CD14-positive monocyte (primary cell): ENCODE measurements around the gene HECTD4. TPM values are rescaled to one million over a fixed set of nuclear protein-coding genes. Genes with fewer than 3 reads are reported as not detected.

Experiments
- DNase-seq, 3 donors: peaks; one replicate each; pipeline ENCODE4 v3.0.0-alpha.2; 2011 to 2022
- H2AFZ ChIP-seq: 2 replicates; pipeline ENCODE4 v1.6.0; 2012; ENCODE audit warnings: mild to moderate bottlenecking, low read depth, low read length, inconsistent platforms; ENCODE audit not compliant: insufficient read depth, poor library complexity, severe bottlenecking
- H3K27ac ChIP-seq, 2 donors: 1 replicate in 1 of 2; 2 replicates in 1 of 2; pipeline ENCODE4 v1.5.1; 2012 to 2013; ENCODE audit warnings: low read length in 2 of 2, control low read depth in 1 of 2, inconsistent platforms in 1 of 2, low read depth in 1 of 2, mild to moderate bottlenecking in 1 of 2
- H3K27me3 ChIP-seq, 2 donors: one replicate each; pipeline versions ENCODE4 v1.6.0 to v1.6.1; 2011 to 2013; ENCODE audit warnings: low read length in 2 of 2; ENCODE audit not compliant: control insufficient read depth in 2 of 2, insufficient read depth in 2 of 2
- H3K36me3 ChIP-seq, 2 donors: replicated peaks in 1 of 2; 1 replicate in 1 of 2; 2 replicates in 1 of 2; pipeline versions ENCODE4 v1.5.1 to v1.6.1; 2012 to 2013; ENCODE audit warnings: low read length in 2 of 2, control low read depth in 1 of 2, inconsistent platforms in 1 of 2, mild to moderate bottlenecking in 1 of 2; ENCODE audit not compliant: insufficient read depth in 2 of 2, control insufficient read depth in 1 of 2
- H3K4me1 ChIP-seq, 2 donors: 1 replicate in 1 of 2; 2 replicates in 1 of 2; pipeline versions ENCODE4 v1.5.1 to v1.6.1; 2012 to 2013; ENCODE audit warnings: low read length in 2 of 2, control low read depth in 1 of 2, inconsistent platforms in 1 of 2, mild to moderate bottlenecking in 1 of 2, moderate library complexity in 1 of 2; ENCODE audit not compliant: insufficient read depth in 2 of 2, control insufficient read depth in 1 of 2
- H3K4me2 ChIP-seq: replicated peaks from 2 replicates; pipeline ENCODE3; 2012; ENCODE audit warnings: low read length, moderate library complexity, mild to moderate bottlenecking; ENCODE audit not compliant: poor library complexity, severe bottlenecking; ENCODE audit errors: extremely low read depth
- H3K4me3 ChIP-seq, 3 experiments: fragments of 200-600 bp in 1 of 3; sonication (generic) in 1 of 3; replicated peaks in 1 of 3; 1 replicate in 2 of 3; 2 replicates in 1 of 3; pipeline ENCODE4 v1.5.1; 2011 to 2013; ENCODE audit warnings: low read length in 3 of 3, mild to moderate bottlenecking in 3 of 3, control low read depth in 2 of 3, low read depth in 2 of 3, inconsistent platforms in 1 of 3, moderate library complexity in 1 of 3
- H3K79me2 ChIP-seq: 2 replicates; pipeline ENCODE4 v1.6.0; 2012; ENCODE audit warnings: mild to moderate bottlenecking, control low read depth, inconsistent platforms, low read length, moderate library complexity; ENCODE audit not compliant: insufficient read depth
- H3K9ac ChIP-seq: 2 replicates; pipeline ENCODE4 v1.6.0; 2017; ENCODE audit warnings: low read length, mild to moderate bottlenecking; ENCODE audit not compliant: insufficient read depth, poor library complexity, severe bottlenecking
- H3K9me3 ChIP-seq, 2 donors: replicated peaks in 1 of 2; 1 replicate in 1 of 2; 2 replicates in 1 of 2; pipeline versions ENCODE4 v1.5.1 to v1.6.1; 2012 to 2013; ENCODE audit warnings: low read length in 2 of 2, control low read depth in 1 of 2; ENCODE audit not compliant: control insufficient read depth in 1 of 2, insufficient read depth in 1 of 2
- H4K20me1 ChIP-seq: 2 replicates; pipeline ENCODE4 v1.6.0; 2012; ENCODE audit warnings: mild to moderate bottlenecking, low read length, control low read depth, moderate library complexity; ENCODE audit not compliant: insufficient read depth
- H3K27ac Mint-ChIP-seq, 7 donors: one replicate each; pipeline ENCODE4 v1.8.0; 2020; ENCODE audit warnings: mild to moderate bottlenecking in 7 of 7, mixed read lengths in 7 of 7, moderate library complexity in 6 of 7, inconsistent platforms in 2 of 7
- H3K27me3 Mint-ChIP-seq, 3 donors: one replicate each; pipeline ENCODE4 v1.8.0; 2021 to 2022; ENCODE audit warnings: low read depth in 3 of 3, mild to moderate bottlenecking in 3 of 3, mixed read lengths in 3 of 3, moderate library complexity in 3 of 3, inconsistent platforms in 1 of 3
- H3K36me3 Mint-ChIP-seq, 2 donors: one replicate each; pipeline ENCODE4 v1.8.0; 2020; ENCODE audit warnings: mixed read lengths in 2 of 2, inconsistent platforms in 1 of 2, mild to moderate bottlenecking in 1 of 2
- H3K4me1 Mint-ChIP-seq: one replicate; pipeline ENCODE4 v1.8.0; 2020; ENCODE audit warnings: mild to moderate bottlenecking, mixed read lengths
- H3K4me3 Mint-ChIP-seq, 2 donors: one replicate each; pipeline ENCODE4 v1.8.0; 2020; ENCODE audit warnings: mild to moderate bottlenecking in 2 of 2, mixed read lengths in 2 of 2, moderate library complexity in 1 of 2
- H3K9me3 Mint-ChIP-seq, 7 donors: one replicate each; pipeline ENCODE4 v1.8.0; 2020 to 2022; ENCODE audit warnings: mixed read lengths in 7 of 7, mild to moderate bottlenecking in 6 of 7, moderate library complexity in 6 of 7, inconsistent platforms in 2 of 7
- CTCF ChIP-seq: fragments of 200-600 bp; IDR thresholded peaks from one replicate; pipeline ENCODE4 v1.8.0; 2022; ENCODE audit warnings: antibody characterized with exemption, mild to moderate bottlenecking
- WGBS: methylation state at CpG from one replicate; pipeline ENCODE4 v1.1.5; 2013; ENCODE audit warnings: missing lambda C conversion rate; ENCODE audit not compliant: insufficient coverage; 5-methylcytosine and 5-hydroxymethylcytosine counted together
- intact Hi-C, 2 donors: fragments of 100-400 bp; cut with micrococcal nuclease; formaldehyde crosslinking; loops; one replicate each; pipeline versions ENCODE4 v1.15.0 to v1.15.1; 2023
- polyA plus RNA-seq, 3 donors: library from polyadenylated mRNA; depleted of rRNA in 1 of 3; unstranded in 2 of 3; stranded (reverse) in 1 of 3; fragments of 300-500 nt in 2 of 3; fragments of >200 nt in 1 of 3; fragmentation: Illumina TruSeq in 2 of 3; gene quantifications; 1 replicate in 2 of 3; 2 replicates in 1 of 3; pipeline ENCODE4 v1.2.3, GENCODE V29; 2012 to 2021

HECTD4 gene
- polyA plus RNA-seq, 3 donors = 0.73 to 18.3 (median 2.4) TPM

GRCh38 chr12:112214064-112214463, 168.2 kb downstream of the HECTD4 start:
- H3K9me3 ChIP-seq = no peaks in the 10 kb centered on the region
- H3K4me3 ChIP-seq = no peak overlapping the region
- no peaks in the 10 kb centered on the region for H3K4me1 ChIP-seq
- H3K27me3 Mint-ChIP-seq = peaks cover 0 to 3% (median 0%) of the 10 kb centered on the region in 3 donors
- peaks cover 68 to 85% of the 10 kb centered on the region in 2 donors for H3K36me3 Mint-ChIP-seq
- no peaks in the 10 kb centered on the region for H4K20me1 ChIP-seq
- H3K4me1 Mint-ChIP-seq = no peaks in the 10 kb centered on the region
- no peaks in the 10 kb centered on the region for H3K27me3 ChIP-seq
- peaks cover 57 to 85% of the 10 kb centered on the region in 2 donors for H3K36me3 ChIP-seq
- no peak overlapping the region for H2AFZ ChIP-seq
- no peak for TF ChIP-seq CTCF
- intact Hi-C loops = no loop called here
- H3K27ac ChIP-seq = no peak overlapping the region
- H3K4me3 Mint-ChIP-seq = no peak overlapping the region
- H3K9ac ChIP-seq = no peak overlapping the region
- H3K4me2 ChIP-seq = no peak overlapping the region
- no peak overlapping the region for H3K27ac Mint-ChIP-seq
- no peaks in the 10 kb centered on the region for H3K79me2 ChIP-seq
- 89% methylated on average over 4 of the region's 4 CpGs for WGBS
- no peak for DNase-seq
- no peaks in the 10 kb centered on the region for H3K9me3 Mint-ChIP-seq

- peaks cover 62 to 89% of the 10 kb centered on the region in 2 donors for H3K36me3 Mint-ChIP-seq
- WGBS = 100% methylated on average over 3 of the region's 7 CpGs
- intact Hi-C loops = no loop called here
- no peak overlapping the region for H3K27ac Mint-ChIP-seq
- H3K9me3 Mint-ChIP-seq = no peaks in the 10 kb centered on the region
- no peak overlapping the region for H3K4me3 Mint-ChIP-seq
- Histone ChIP-seq H3K27ac (no peak overlapping the region), H3K79me2 (no peaks in the 10 kb centered on the region), H2AFZ (no peak overlapping the region), H3K27me3 (no peaks in the 10 kb centered on the region), H3K36me3 (peaks cover 69 to 90% of the 10 kb centered on the region in 2 donors), H4K20me1 (no peaks in the 10 kb centered on the region), H3K4me3 (no peak overlapping the region), H3K4me1 (no peaks in the 10 kb centered on the region), H3K9me3 (no peaks in the 10 kb centered on the region), H3K9ac (no peak overlapping the region), H3K4me2 (no peak overlapping the region)
- H3K4me1 Mint-ChIP-seq = no peaks in the 10 kb centered on the region
- peaks cover 0 to 1% (median 0%) of the 10 kb centered on the region in 3 donors for H3K27me3 Mint-ChIP-seq
- no peak for TF ChIP-seq CTCF
- no peak for DNase-seq
Observed at GRCh38 chr12:112208301-112208910, 173.8 kb downstream of the HECTD4 start.
